Activated naive CD8-positive, alpha-beta T cell (primary cell): Measurements from ENCODE around the gene SLCO2A1.

Experiments used
- H3K27ac Mint-ChIP-seq: one replicate; pipeline ENCODE4 v1.8.0; 2021; ENCODE audit warnings: mixed read lengths
- H3K27me3 Mint-ChIP-seq: one replicate; pipeline ENCODE4 v1.8.0; 2021; ENCODE audit warnings: mixed read lengths
- H3K36me3 Mint-ChIP-seq: one replicate; pipeline ENCODE4 v1.8.0; 2021; ENCODE audit warnings: mixed read lengths
- H3K4me1 Mint-ChIP-seq: one replicate; pipeline ENCODE4 v1.8.0; 2021; ENCODE audit warnings: low read depth, mixed read lengths
- H3K4me3 Mint-ChIP-seq: one replicate; pipeline ENCODE4 v1.8.0; 2021; ENCODE audit warnings: mild to moderate bottlenecking, mixed read lengths
- H3K9me3 Mint-ChIP-seq: one replicate; pipeline ENCODE4 v1.8.0; 2021; ENCODE audit warnings: low read depth, mixed read lengths

Gene SLCO2A1

DNA sequence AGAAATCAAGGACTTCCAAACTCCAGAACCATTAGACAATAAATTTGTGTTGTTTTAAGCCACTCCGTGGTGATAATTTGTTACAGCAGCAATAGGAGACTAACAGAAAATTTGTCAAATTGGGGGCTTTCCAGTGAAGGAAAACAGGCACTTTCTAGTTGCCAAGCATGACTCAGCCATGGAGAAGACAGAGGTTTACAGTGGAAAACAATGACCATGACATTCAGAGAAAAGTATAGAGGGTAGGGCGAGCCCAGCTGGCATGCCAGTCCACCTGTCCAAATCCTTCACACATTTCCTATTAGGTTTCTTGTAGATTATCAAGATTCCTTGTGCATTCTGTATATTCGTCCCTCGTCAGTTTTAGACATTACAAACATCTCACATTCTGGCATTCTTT is 24.9 kb downstream of the SLCO2A1 start:
- H3K36me3 Mint-ChIP-seq = no peaks in the 10 kb centered on the region
- H3K4me1 Mint-ChIP-seq = no peaks in the 10 kb centered on the region
- no peak overlapping the region for H3K27ac Mint-ChIP-seq
- H3K27me3 Mint-ChIP-seq = peaks cover 4% of the 10 kb centered on the region
- no peaks in the 10 kb centered on the region for H3K9me3 Mint-ChIP-seq
- no peak overlapping the region for H3K4me3 Mint-ChIP-seq

DNA sequence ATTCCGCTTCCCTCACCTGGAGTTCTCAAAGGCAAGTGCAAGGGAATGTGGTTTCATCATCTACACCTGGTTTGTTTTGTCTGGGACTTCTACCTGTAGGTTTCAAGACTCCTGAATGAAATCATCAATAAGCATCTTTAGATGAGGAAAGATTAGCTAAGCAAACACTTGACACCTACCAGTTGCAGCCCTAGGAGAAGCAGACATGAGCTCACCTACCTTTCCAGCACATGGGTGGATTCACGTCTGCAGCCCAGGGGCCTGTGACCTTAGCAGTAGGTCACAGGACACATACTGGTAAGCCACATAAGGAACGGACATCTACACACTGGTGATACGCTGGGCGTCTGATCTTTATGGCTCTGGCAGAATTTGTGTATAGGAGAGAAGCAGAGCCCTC is 26.7 kb downstream of the SLCO2A1 start:
- Mint-ChIP-seq H3K27me3 (peaks cover 4% of the 10 kb centered on the region), H3K9me3 (no peaks in the 10 kb centered on the region), H3K36me3 (no peaks in the 10 kb centered on the region), H3K4me3 (no peak overlapping the region), H3K27ac (no peak overlapping the region), H3K4me1 (no peaks in the 10 kb centered on the region)

DNA sequence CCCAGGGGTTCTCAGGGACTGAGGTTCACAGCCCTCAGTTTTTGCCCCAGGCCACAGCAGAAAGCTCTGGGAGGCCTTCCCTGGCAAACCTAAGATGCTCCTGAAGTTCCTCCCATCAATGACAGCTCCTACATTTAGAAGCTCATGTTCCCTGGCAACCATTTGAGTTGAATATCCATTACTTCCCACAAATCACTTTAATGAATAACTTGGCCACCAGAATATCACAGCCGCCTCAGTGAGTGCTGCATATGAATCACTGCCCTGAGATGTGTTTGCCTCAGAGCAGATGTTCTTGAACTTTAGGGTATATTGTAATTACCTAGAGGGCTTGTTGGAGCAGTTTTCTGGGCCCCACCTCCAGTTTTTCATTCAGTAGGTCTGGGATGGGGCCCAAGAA is 27.4 kb downstream of the SLCO2A1 start:
- no peak overlapping the region for H3K4me3 Mint-ChIP-seq
- no peaks in the 10 kb centered on the region for H3K36me3 Mint-ChIP-seq
- peaks cover 2% of the 10 kb centered on the region for H3K27me3 Mint-ChIP-seq
- no peak overlapping the region for H3K27ac Mint-ChIP-seq
- no peaks in the 10 kb centered on the region for H3K9me3 Mint-ChIP-seq
- no peaks in the 10 kb centered on the region for H3K4me1 Mint-ChIP-seq

GRCh38 chr3:134001251-134001650 is 28.5 kb downstream of the SLCO2A1 start:
- H3K4me1 Mint-ChIP-seq = no peaks in the 10 kb centered on the region
- H3K4me3 Mint-ChIP-seq = no peak overlapping the region
- no peaks in the 10 kb centered on the region for H3K36me3 Mint-ChIP-seq
- no peaks in the 10 kb centered on the region for H3K9me3 Mint-ChIP-seq
- peaks cover 2% of the 10 kb centered on the region for H3K27me3 Mint-ChIP-seq
- no peak overlapping the region for H3K27ac Mint-ChIP-seq

- Mint-ChIP-seq H3K27ac (no peak overlapping the region), H3K4me3 (no peak overlapping the region), H3K36me3 (no peaks in the 10 kb centered on the region), H3K9me3 (no peaks in the 10 kb centered on the region), H3K27me3 (peaks cover 2% of the 10 kb centered on the region), H3K4me1 (no peaks in the 10 kb centered on the region)
Observed at GRCh38 chr3:133999891-134000685, 29.6 kb downstream of the SLCO2A1 start.

DNA sequence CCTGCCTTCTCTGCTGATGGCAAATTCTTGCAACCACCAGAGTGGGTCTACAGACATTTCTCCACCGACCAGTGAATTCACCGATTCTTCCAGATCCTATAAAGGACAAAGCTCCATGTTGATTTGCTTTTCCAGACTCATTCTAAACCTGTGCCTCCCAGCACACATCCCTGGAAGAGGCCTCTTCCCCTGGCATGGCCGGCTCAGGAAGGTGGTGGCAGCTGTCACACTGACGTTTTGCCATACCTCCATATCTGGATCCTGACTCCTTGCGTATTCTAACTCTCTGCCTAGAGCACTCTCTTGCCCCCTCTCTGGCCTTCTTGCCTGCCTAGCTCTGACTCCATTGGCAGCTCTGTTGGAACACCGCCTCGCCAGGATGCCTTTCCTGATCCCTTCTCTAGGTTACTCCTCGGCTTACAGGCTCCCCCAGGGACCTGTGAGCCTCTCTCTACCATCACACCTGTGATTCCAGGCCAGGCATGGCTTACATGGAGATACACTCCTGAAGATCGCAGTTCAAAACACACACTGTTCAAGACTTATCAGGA is 31.0 kb downstream of the SLCO2A1 start:
- Mint-ChIP-seq H3K27ac (no peak overlapping the region), H3K36me3 (no peaks in the 10 kb centered on the region), H3K27me3 (peaks cover 2% of the 10 kb centered on the region), H3K9me3 (no peaks in the 10 kb centered on the region), H3K4me1 (no peaks in the 10 kb centered on the region), H3K4me3 (no peak overlapping the region)

GRCh38 chr3:133997871-133998635 is 31.7 kb downstream of the SLCO2A1 start:
- Mint-ChIP-seq H3K4me3 (no peak overlapping the region), H3K27ac (no peak overlapping the region), H3K4me1 (no peaks in the 10 kb centered on the region), H3K36me3 (no peaks in the 10 kb centered on the region), H3K9me3 (no peaks in the 10 kb centered on the region), H3K27me3 (peaks cover 5% of the 10 kb centered on the region)

GRCh38 chr3:133996996-133997395 is 32.7 kb downstream of the SLCO2A1 start:
- Mint-ChIP-seq H3K36me3 (no peaks in the 10 kb centered on the region), H3K9me3 (no peaks in the 10 kb centered on the region), H3K27me3 (peaks cover 5% of the 10 kb centered on the region), H3K4me3 (no peak overlapping the region), H3K4me1 (no peaks in the 10 kb centered on the region), H3K27ac (no peak overlapping the region)

GRCh38 chr3:133996251-133996661 is 33.5 kb downstream of the SLCO2A1 start:
- Mint-ChIP-seq H3K4me1 (no peaks in the 10 kb centered on the region), H3K9me3 (no peaks in the 10 kb centered on the region), H3K27me3 (peaks cover 5% of the 10 kb centered on the region), H3K27ac (no peak overlapping the region), H3K36me3 (no peaks in the 10 kb centered on the region), H3K4me3 (no peak overlapping the region)

DNA sequence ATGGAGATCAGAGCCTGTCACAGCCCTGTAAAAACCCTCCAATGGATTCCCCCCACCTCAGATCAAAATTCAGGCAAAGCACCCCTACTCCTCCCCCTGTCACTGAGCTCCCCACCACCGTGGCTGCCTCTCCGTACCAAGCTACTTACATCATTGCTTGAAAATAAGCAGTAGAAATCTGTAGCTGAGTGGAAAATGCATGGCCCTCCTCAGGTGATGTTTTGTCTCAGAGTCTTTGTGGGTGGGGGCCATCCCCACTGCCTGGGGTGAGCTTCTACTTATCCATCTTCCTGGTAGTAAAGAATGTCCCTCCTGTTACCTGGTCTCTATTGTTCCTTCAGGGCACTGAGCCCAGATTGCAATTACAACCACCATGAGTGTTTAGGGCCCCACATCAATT is 34.5 kb downstream of the SLCO2A1 start:
- Mint-ChIP-seq H3K4me3 (no peak overlapping the region), H3K36me3 (no peaks in the 10 kb centered on the region), H3K27ac (no peak overlapping the region), H3K9me3 (no peaks in the 10 kb centered on the region), H3K4me1 (no peaks in the 10 kb centered on the region), H3K27me3 (peaks cover 5% of the 10 kb centered on the region)

DNA sequence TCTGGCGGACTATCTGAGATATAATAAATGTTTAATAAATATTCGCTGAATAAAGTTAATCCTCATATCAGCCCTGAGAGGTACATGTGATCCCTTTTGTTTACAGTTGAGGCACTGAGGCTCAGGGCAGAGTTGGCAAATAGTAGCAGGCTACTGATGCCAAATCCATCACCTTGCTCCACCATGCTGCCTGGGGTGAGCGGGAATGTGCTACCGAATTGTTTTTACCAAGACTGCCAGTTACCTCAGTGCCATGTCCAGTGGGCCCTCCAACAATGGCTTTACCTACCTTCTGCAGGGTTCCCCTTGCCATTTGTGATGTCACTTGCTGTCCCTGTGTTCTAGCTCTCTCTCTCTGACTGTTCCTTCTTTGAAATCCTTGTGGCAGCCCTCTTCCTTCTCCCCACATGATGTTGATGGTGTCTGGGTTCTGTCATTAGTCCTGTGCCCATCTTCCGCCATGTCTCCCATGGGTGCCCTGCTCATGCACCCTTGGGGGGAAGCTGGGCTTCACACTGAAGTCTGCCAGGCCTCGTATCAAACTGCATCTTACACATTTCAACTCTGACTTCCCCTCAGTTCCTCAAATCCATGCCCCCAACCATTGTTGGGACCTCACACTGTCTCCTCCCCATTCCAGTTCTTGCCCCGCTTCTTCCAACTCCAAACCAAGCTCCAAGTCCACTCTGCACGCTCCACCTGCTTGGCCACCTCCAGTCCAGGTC is 35.4 kb downstream of the SLCO2A1 start:
- no peak overlapping the region for H3K4me3 Mint-ChIP-seq
- H3K4me1 Mint-ChIP-seq = no peaks in the 10 kb centered on the region
- H3K36me3 Mint-ChIP-seq = no peaks in the 10 kb centered on the region
- H3K27ac Mint-ChIP-seq = no peak overlapping the region
- H3K9me3 Mint-ChIP-seq = no peaks in the 10 kb centered on the region
- peaks cover 3% of the 10 kb centered on the region for H3K27me3 Mint-ChIP-seq

- Mint-ChIP-seq H3K4me1 (no peaks in the 10 kb centered on the region), H3K27me3 (peaks cover 3% of the 10 kb centered on the region), H3K9me3 (no peaks in the 10 kb centered on the region), H3K4me3 (no peak overlapping the region), H3K36me3 (no peaks in the 10 kb centered on the region), H3K27ac (no peak overlapping the region)
Observed at GRCh38 chr3:133992951-133993620, 36.6 kb downstream of the SLCO2A1 start.

DNA sequence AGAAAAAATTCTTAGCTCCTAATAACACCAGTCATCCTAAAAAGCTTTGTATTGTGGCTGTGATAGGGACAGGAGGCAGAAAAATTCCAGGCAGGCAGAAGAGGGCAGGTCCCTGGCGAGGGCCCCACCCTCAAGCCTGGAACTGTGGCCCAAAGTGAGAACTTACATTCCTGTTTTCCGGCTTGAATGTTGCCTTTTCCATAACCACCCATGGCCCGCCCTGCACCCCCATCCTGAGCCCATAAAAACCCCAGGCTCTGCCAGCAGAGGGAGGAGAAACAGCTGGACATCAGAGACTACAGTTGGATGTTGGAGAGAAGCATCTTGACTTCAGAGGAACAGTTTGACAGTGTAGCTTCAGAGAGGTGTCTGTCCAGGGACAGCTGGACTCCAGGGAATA is 37.3 kb downstream of the SLCO2A1 start:
- peaks cover 3% of the 10 kb centered on the region for H3K27me3 Mint-ChIP-seq
- H3K4me1 Mint-ChIP-seq = peaks cover 1% of the 10 kb centered on the region
- H3K4me3 Mint-ChIP-seq = no peak overlapping the region
- H3K27ac Mint-ChIP-seq = no peak overlapping the region
- no peaks in the 10 kb centered on the region for H3K36me3 Mint-ChIP-seq
- no peaks in the 10 kb centered on the region for H3K9me3 Mint-ChIP-seq

DNA sequence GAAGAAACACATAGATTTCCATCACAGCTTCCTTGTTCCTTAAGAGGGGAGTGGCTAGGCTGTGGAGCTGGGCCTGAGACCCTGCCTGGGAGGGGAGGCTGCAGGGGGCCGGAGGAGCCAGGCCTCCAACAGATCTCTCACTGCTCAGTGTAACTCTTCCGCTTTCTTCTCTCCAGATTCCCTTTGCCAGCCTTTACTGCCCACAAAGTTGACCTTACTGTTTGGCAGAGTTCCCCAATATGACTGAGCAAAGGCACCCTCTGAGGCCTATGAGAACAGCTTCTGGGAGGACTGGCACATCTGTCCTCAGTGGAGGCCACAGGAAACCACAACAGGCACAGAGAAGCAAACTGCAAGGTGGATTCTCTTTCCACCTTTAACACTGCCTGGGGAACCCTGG is 38.1 kb downstream of the SLCO2A1 start:
- no peaks in the 10 kb centered on the region for H3K9me3 Mint-ChIP-seq
- H3K4me1 Mint-ChIP-seq = peaks cover 4% of the 10 kb centered on the region
- H3K4me3 Mint-ChIP-seq = no peak overlapping the region
- H3K27ac Mint-ChIP-seq = no peak overlapping the region
- no peaks in the 10 kb centered on the region for H3K36me3 Mint-ChIP-seq
- H3K27me3 Mint-ChIP-seq = peaks cover 3% of the 10 kb centered on the region
